Measurements from ENCODE around the gene C12orf60.

DNA sequence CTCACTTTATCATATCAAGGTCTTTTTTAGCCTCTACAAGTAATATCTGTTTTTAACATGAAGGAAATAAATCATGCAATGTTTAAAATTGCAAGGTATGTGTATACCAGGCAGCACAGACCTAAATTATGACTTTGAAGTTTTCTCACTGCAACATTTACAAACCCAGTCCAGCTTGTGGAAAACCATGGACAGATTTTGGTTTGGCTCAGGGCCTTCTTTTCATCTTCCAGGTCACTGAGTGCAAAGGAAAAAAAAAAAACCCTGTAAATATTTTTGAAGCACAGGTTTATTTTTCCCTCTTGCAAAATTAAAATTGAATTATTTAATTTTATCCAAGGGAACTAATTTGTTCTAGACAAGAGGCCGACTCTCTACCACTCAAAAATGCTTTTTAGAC, 68.4 kb downstream of the C12orf60 start:
- TF ChIP-seq CREB1 (IDR thresholded peaks at IDR 0.05; ENCODE audit: low read depth) (no peak), FOXM1 (IDR thresholded peaks at IDR 0.05; ENCODE audit: borderline replicate concordance, low read depth) (no peak), YY1 (IDR thresholded peaks at IDR 0.05; ENCODE audit: low read depth) (no peak), RAD21 (IDR thresholded peaks at IDR 0.05; ENCODE audit: low read depth) (no peak), CEBPB (IDR thresholded peaks at IDR 0.05) (no peak), TAF1 (IDR thresholded peaks at IDR 0.05; ENCODE audit: low read depth) (no peak), EP300 (IDR thresholded peaks at IDR 0.05; ENCODE audit: borderline replicate concordance) (no peak), EGR1 (IDR thresholded peaks at IDR 0.05) (no peak), TCF12 (IDR thresholded peaks at IDR 0.05; ENCODE audit: low read depth) (no peak), TEAD4 (IDR thresholded peaks at IDR 0.05) (no peak), NFIC (IDR thresholded peaks at IDR 0.05) (no peak)
- TF ChIP-seq, protein P1, sequence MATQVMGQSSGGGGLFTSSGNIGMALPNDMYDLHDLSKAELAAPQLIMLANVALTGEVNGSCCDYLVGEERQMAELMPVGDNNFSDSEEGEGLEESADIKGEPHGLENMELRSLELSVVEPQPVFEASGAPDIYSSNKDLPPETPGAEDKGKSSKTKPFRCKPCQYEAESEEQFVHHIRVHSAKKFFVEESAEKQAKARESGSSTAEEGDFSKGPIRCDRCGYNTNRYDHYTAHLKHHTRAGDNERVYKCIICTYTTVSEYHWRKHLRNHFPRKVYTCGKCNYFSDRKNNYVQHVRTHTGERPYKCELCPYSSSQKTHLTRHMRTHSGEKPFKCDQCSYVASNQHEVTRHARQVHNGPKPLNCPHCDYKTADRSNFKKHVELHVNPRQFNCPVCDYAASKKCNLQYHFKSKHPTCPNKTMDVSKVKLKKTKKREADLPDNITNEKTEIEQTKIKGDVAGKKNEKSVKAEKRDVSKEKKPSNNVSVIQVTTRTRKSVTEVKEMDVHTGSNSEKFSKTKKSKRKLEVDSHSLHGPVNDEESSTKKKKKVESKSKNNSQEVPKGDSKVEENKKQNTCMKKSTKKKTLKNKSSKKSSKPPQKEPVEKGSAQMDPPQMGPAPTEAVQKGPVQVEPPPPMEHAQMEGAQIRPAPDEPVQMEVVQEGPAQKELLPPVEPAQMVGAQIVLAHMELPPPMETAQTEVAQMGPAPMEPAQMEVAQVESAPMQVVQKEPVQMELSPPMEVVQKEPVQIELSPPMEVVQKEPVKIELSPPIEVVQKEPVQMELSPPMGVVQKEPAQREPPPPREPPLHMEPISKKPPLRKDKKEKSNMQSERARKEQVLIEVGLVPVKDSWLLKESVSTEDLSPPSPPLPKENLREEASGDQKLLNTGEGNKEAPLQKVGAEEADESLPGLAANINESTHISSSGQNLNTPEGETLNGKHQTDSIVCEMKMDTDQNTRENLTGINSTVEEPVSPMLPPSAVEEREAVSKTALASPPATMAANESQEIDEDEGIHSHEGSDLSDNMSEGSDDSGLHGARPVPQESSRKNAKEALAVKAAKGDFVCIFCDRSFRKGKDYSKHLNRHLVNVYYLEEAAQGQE (IDR thresholded peaks at IDR 0.05; ENCODE audit: low read depth): no peak
- TF ChIP-seq, protein P2, sequence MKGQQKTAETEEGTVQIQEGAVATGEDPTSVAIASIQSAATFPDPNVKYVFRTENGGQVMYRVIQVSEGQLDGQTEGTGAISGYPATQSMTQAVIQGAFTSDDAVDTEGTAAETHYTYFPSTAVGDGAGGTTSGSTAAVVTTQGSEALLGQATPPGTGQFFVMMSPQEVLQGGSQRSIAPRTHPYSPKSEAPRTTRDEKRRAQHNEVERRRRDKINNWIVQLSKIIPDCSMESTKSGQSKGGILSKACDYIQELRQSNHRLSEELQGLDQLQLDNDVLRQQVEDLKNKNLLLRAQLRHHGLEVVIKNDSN (IDR thresholded peaks at IDR 0.05): no peak
- TF ChIP-seq, protein P3, sequence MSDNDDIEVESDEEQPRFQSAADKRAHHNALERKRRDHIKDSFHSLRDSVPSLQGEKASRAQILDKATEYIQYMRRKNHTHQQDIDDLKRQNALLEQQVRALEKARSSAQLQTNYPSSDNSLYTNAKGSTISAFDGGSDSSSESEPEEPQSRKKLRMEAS (IDR thresholded peaks at IDR 0.05): no peak

All from Ishikawa (cell line).